GM15510 (cell line): ENCODE results near the gene HS3ST3A1.

ENCODE experiments used
- POLR2A ChIP-seq: IDR thresholded peaks from 3 replicates; pipeline ENCODE4 v1.6.1; 2011; ENCODE audit warnings: borderline replicate concordance; ENCODE audit not compliant: insufficient read length; ENCODE audit errors: extremely low read depth

Gene HS3ST3A1

DNA sequence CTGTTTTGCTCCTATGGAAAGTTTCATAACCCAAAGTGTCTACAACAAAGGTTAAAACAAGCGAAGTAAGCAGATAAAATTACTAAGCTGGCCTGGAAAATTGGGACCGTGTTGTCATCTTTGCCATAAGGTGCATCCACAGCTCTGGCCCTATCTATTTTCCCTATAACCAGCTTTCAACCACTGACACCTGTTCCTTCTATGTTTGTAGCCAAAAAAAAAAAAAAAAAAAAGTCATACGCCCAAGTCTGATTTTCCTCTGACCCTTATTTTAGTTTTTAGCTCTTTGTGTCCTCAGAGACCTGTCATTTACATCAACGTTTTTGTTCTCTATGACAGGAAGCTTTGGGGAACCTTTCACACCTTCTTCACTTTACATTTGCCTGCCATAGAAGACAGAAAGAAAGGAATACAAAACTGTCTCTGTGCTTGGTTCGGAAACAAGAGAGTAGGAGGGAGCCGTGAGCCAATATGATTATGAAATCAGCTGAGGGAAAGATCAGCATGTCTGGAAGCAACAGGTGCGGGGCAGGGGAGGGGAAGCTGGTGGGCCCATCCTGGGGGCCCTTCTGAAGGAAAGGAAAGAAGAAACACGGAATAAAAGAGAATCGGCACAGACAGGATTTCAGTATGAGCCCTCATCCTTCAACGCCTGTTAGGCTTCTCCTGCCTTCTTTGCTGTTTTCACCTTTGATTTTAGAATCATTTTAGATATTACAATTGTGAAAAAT, 8.5 kb downstream of the HS3ST3A1 start:
- no peak for TF ChIP-seq POLR2A

DNA sequence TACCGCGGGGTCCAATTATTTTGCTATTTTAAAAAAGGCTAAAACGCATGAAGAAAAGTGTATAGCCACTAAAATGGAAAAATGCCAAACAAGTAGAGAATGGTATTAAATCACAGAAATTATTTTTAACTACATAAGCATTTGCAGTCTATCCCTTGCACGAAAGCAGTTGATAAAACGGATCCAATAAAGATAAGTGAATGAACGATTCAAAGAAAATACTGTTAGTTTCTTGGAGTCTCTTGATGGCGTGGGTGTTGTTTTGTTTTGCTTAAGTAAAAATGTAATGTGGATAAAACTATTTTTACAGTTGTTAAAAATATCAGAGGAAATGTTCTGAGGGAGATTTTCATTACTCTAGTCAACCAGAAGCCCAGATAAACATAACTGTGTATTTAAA, 9.3 kb downstream of the HS3ST3A1 start:
- TF ChIP-seq POLR2A: no peak

DNA sequence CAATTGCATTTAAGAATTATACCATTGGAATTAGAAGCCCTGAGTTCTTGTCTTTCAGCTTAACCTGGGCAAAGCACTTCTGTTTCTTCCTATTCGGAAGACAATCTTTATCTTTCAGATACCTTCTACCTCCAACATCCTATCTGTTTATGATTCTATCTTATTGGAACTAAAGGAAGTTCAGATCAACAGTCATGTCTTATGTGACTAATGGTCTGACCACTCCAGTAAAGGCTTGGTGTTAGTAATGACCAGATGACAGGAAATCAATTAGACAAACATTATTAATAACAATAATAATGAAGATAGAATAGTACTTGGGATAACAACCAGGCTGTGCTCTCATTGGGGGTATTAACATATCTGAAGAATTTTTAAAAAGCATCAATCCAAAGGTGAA, 11.3 kb downstream of the HS3ST3A1 start:
- no peak for TF ChIP-seq POLR2A

DNA sequence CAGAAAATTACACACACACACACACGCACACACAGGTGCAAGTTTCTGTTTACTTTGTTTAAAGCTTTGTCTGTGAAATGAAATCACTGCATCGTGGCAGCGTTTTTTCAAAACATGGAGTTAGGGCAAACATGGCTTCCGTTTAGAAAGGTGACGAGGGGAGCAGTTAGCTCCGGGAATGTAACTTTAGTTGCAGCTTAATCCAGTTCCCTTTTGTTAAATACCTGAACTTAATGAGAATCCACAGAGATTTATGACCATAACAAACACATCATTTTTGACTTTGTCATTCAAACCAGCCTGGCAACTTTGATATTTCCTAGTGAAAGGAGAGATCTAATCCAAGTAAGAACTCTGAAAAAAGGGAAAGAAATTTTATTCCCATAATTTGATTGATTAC, 12.1 kb downstream of the HS3ST3A1 start:
- TF ChIP-seq POLR2A: no peak

DNA sequence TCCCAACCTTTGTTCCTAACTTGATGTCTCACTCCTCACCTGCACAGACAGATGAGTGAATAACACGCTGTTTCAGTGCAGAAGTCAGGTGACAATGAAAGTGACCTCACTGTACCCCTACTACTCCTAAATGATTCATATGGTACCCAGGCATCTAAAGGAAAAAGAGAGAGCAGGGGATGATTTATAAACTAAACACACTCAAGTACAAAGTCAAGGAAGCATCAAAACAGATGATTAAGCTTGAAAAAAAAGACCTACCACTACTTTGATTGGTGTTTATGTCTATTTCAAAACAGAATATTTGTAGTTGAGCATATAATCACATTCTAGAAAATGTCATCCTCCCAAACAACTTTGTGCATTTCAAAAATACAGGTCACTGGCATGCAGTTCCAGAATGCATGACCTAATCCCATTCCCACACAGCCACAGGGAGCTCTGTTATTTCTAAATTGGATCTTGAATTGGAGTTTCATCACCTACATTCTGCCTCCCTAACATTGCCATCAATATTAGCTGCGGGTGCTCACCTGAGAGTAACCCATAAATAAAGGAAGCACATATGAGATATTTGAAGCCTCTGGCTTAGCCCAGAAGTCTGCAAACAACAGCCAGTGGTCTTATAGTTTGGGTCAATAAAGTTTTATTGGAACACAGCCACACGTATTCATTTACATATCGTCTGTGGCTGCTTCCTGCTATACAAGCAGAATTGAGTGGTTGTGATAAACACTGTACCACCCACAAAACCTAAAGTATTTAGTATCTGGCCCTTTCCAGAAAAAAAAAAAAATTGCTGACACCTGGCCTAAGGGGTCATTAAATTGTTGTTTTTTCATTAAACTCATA, 14.0 kb downstream of the HS3ST3A1 start:
- TF ChIP-seq POLR2A: no peak

DNA sequence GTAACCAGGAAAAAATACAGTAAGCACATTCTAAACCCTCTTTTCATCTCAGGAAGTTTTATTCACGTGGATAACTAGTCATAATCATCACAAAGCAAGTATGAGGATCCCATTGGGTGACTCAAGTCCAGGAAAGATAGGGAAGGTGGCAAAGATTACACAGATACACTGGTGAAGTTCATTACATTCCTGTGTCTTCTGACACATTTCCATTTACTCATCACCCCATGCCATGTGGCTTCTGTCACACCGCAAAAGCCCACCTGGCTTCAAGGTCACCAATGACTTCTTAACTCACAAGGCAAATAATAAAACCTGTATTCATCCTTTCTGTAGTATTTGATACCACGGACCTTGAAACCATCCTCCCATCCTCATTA, 17.0 kb downstream of the HS3ST3A1 start:
- TF ChIP-seq POLR2A: no peak

DNA sequence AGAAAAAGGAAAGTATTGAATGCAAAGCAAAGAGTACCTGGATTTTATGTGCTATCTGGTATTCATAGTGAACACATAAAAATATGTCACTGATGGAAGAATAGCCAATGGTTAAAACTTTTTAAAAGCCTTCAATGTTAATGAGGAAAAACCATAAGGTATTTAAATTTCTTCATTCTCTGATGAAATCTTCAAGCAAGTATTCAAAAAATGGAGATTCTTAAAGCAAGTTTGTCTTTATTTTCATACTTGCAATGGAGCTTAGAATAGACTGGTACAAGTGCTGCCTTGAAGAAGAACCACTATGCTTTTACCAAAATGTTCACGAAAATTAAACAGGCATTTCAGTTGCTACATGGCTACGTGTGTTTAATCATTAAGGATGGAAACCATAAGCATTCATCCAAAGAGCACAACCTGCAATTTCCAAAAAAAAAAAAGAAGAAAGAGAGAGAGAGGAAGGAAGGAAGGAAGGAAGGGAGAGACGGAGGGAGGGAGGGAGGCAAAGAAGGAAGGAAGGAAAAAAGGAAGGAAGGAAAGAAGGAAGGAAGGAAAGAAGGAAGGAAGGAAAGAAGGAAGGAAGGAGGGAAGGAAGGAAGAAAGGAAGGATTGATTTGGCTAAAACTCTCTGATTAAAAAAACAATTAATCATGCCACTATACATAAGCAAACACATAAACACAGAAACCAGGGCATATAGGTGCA, 17.6 kb downstream of the HS3ST3A1 start:
- TF ChIP-seq POLR2A: no peak

DNA sequence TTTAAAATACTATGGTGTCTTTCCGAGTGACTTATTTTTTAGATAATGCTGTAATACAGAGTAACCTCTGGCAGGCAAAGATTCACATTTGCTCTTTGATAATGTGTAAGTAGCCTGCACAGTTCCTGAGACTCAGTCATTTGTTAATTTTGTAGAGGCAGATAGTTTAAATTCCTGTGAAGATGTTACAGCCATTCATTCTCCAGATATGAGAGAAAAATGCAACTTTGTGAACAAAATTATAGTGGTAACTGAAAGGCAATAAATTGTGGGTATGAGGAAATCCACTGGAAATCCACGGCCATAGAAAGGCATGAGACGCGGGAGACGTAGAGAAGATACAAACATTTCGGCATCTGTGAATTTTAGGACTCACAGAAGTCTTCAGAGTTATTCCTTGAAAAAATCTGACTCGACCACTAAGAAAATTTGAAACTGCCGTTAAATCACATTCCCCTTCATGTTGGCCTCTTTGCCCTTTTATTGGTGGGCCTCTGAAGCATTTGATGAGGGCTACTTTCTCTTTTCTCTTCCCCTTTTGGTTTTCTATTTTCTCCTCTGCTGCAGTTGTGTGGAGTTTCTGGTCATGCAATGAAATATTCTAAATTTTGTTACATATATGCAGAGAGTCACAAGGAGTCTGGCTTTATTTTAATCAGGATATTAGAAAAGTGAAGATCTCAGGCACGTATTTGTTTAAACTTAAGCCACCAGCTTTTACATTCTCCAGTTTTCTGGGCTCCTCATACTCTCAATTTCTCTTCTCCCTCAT, 18.8 kb downstream of the HS3ST3A1 start:
- TF ChIP-seq POLR2A: no peak

DNA sequence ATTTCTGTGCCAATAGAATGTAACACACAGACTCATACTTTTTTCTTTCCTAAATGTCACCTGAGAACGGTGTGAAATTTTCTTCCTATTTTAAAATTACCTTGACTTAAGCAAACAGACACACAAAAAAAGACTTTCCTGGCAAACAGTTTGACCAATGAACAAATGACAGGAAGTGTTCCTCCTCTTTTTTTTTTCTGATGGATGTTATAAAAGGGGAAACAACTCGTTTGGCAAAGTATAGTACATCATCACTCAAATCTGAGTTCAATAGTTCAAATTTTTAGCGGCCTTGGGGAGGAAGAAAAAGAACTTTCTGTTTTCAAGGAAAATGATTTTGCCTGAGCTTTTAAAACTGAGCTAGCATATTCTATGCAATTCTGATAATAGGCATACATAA, 19.8 kb downstream of the HS3ST3A1 start:
- no peak for TF ChIP-seq POLR2A

DNA sequence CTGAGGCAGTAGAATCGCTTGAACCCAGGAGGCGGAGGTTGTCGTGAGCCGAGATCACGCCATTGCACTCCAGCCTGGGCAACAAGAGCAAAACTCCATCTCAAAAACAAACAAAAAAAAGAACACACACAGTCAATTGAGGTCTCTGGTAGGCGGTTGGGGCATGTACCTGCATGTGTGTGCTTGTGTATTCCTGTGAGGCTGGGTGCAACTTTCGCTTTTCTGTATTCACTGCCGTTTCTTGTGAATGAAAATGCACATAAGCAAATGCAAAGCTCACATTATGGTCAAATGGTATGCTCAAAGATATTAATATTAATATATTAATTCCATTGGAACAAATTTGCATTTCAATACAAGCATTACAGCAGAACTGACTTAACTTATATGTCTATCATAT, 20.9 kb downstream of the HS3ST3A1 start:
- TF ChIP-seq POLR2A: no peak

DNA sequence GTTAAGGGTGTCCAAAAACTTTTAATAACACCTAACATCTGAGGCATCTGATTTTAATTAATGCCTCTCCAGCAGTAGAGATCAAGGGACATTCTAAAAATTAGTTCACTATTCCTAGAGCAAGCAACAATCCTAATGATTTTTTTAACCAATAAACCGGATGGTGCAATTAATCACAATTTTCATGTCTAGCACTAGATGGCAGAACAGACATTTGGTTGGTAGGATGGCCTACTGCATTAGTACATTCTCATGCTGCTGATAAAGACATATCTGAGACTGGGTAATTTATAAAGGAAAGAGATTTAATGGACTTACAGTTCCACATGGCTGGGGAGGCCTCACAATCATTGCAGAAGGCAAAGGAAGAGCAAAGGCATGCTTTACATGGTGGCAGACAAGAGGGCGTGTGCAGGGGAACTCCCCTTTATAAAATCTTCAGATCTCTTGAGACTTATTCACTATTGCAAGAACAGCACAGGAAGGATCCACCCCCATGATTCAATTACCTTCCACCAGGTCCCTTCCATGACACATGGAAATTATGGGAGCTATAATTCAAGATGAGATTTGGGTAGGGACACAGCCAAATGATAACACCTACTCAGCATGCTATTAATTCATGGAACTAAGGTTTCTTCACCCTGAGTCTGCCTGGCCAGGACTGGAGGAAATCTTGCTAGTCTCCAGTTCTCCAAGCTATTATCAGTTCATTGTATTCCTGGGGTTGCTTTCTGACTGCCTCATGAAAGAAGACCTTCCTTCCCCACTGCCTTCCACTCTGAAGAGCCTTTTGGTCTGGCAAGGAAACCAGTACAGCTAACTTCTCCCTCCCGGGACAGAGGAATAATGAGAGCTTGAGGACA, 24.8 kb downstream of the HS3ST3A1 start:
- no peak for TF ChIP-seq POLR2A

DNA sequence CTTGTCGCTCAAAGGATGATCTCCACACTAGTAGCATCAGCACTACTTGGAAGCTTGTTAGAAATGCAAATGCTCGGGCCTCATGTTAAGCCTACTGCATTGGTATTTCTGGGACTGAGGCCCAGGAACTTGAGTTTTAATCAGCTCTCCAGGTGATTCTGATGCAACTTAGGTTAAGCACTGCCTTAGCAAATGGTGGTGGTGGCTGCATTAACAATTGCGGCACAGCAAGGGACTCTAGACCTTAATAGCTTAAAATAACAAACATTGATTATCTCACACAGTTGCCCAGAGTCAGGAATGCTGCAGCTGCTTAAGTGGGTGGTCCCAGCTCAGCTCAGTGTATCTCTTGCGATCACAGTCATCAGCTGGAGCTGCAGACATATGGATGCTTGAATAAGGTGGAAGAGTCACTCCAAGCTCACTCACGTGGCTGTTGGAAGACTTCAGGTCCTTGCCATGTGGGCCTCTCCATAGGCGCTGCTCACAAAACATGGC, 25.8 kb downstream of the HS3ST3A1 start:
- TF ChIP-seq POLR2A: no peak

DNA sequence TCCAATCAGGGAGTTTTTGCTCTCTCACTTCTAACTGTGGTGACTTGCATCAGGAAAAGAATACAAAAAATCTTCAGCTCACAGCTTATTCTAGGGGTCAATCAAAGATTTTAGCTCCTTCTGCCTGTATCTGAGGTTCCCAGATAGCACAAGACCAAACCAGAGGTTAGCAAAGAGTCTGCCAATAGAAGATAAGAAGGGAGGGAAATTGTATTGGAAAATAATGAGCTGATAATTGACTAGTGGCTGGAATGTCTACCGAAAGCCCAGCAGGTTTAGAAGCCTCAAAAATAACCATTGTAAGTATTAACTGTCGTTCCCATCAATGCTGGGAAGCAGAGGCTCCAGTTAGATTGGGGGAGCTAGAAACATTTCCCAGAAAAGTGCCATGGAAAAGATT, 26.3 kb downstream of the HS3ST3A1 start:
- TF ChIP-seq POLR2A: no peak

DNA sequence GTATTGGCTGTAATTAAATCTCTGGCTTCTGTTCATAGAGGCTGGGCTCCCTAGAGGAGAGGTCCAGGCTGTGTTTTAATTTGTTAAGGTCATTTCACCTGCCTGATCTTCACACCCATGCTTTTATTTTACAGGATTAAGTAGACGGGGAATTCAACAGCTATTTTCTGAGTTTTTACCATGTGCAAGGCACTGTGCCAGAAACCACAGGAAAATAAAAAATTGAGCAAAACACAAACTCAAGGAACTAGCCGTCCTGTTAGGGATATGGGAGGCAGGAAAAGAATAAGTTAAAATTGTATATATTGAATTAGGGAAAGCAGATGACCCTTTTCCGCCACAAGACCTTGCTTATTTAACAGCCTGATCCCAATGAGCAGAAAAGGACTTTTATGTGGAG, 29.1 kb downstream of the HS3ST3A1 start:
- no peak for TF ChIP-seq POLR2A
